Measurements from ENCODE around the gene CKLF.

GRCh38 chr16:66568355-66568754, 16.0 kb downstream of the CKLF start:
- TF ChIP-seq CTCF (conservative IDR thresholded peaks at IDR 0.05; ENCODE audit: low read depth, low read length) (no peak), EZH2 (IDR thresholded peaks at IDR 0.05; ENCODE audit: low read length, unreplicated experiment) (no peak), EZH2phosphoT487 (IDR thresholded peaks at IDR 0.05; ENCODE audit: borderline replicate concordance, low read length) (no peak)
